ENCODE data around the gene MRC1.

- TF ChIP-seq CTCF (IDR thresholded peaks at IDR 0.05; ENCODE audit: insufficient read depth, low read length) (no peak), POLR2AphosphoS5 (IDR thresholded peaks at IDR 0.05; ENCODE audit: low read depth) (no peak), REST (IDR thresholded peaks at IDR 0.05; ENCODE audit: insufficient replicate concordance, low read depth) (no peak), GABPA (IDR thresholded peaks at IDR 0.05; ENCODE audit: low read depth) (no peak)
These were observed 14.1 kb upstream of the MRC1 start for GRCh38 chr10:17795083-17795482.
